GM12878 (cell line): ENCODE results near the gene OLFM1. TPM values are rescaled to one million over a fixed set of nuclear protein-coding genes. Genes with fewer than 3 reads are reported as not detected.

Experiments used
- ATAC-seq: fragments of 200-7000 bp; cut with Tn5 transposase; 3 replicates; pipeline ENCODE4 v1.9.1; 2020; ENCODE audit warnings: mild to moderate bottlenecking, moderate library complexity
- BruUV-seq: library from RNA; stranded (reverse); fragments of 400-500 nt; replicated peaks from 2 replicates; lab custom pipeline; 2021; lab: Mats Ljungman, UMichigan
- CTCF ChIA-PET: fragments of 300-600 bp; sonication (Branson Sonifier 250); formaldehyde crosslinking; extraction: SDS; loops from one replicate; lab custom pipeline; 2021; ENCODE audit warnings: inconsistent platforms; lab: Yijun Ruan, JAX
- POLR2A ChIA-PET: fragments of 350-600 bp; formaldehyde crosslinking; extraction: SDS; loops from one replicate; lab custom pipeline; 2021; ENCODE audit warnings: inconsistent platforms; lab: Charles Lee
- RAD21 ChIA-PET: fragments of 300-600 bp; sonication (Branson Sonifier 250); formaldehyde crosslinking; loops from one replicate; lab custom pipeline; 2023; ENCODE audit warnings: antibody characterized with exemption; ENCODE audit not compliant: unreplicated experiment; lab: Charles Lee
- SMC1A ChIA-PET: fragments of 300-600 bp; sonication (Branson Sonifier 250); formaldehyde crosslinking; loops from one replicate; lab custom pipeline; 2023; ENCODE audit not compliant: unreplicated experiment, uncharacterized antibody; lab: Charles Lee
- DNase-seq: peaks from one replicate; pipeline ENCODE4 v3.0.0-alpha.2; 2011; ENCODE audit warnings: low read depth, low spot score
- FAIRE-seq: peaks from 3 replicates; lab custom pipeline; 2011; peaks lifted over from hg19 to GRCh38; lab: Jason Lieb, UNC
- H2AFZ ChIP-seq: 2 replicates; pipeline ENCODE4 v1.6.0; 2011; ENCODE audit warnings: low read depth, low read length, control low read depth; ENCODE audit not compliant: control insufficient read depth
- H3K27ac ChIP-seq: 2 replicates; pipeline ENCODE4 v1.5.1; 2011; ENCODE audit warnings: control low read depth; ENCODE audit not compliant: control insufficient read depth, insufficient read depth
- H3K27me3 ChIP-seq, 2 experiments: replicated peaks in 1 of 2; 2 replicates each; pipeline versions ENCODE4 v1.6.0 to v1.6.1; 2011; ENCODE audit warnings: low read length in 1 of 2; ENCODE audit not compliant: control insufficient read depth in 2 of 2, insufficient read depth in 2 of 2
- H3K36me3 ChIP-seq, 2 experiments: 2 replicates each; pipeline ENCODE4 v1.5.1; 2011; ENCODE audit warnings: low read length in 1 of 2; ENCODE audit not compliant: control insufficient read depth in 2 of 2, insufficient read depth in 2 of 2
- H3K4me1 ChIP-seq: 2 replicates; pipeline ENCODE4 v1.6.1; 2011; ENCODE audit warnings: mild to moderate bottlenecking, low read length, moderate library complexity, mixed read lengths; ENCODE audit not compliant: control insufficient read depth, insufficient read depth
- H3K4me2 ChIP-seq: 2 replicates; pipeline ENCODE4 v1.6.0; 2011; ENCODE audit warnings: control low read depth; ENCODE audit not compliant: control insufficient read depth, insufficient read depth
- H3K4me3 ChIP-seq: fragments of 200-600 bp; sonication (generic); 2 replicates; pipeline ENCODE4 v1.5.1; 2016
- H3K79me2 ChIP-seq: 2 replicates; pipeline ENCODE4 v1.6.0; 2011; ENCODE audit warnings: low read length; ENCODE audit not compliant: control insufficient read depth, insufficient read depth
- H3K9ac ChIP-seq: 2 replicates; pipeline ENCODE4 v1.8.0; 2011; ENCODE audit warnings: low read length, control low read depth, mixed read lengths; ENCODE audit not compliant: control insufficient read depth, insufficient read depth
- H3K9me3 ChIP-seq: replicated peaks from 3 replicates; pipeline ENCODE4 v1.5.1; 2011; ENCODE audit warnings: mild to moderate bottlenecking, low read length; ENCODE audit not compliant: control insufficient read depth, insufficient read depth
- H4K20me1 ChIP-seq: 2 replicates; pipeline ENCODE4 v1.6.0; 2011; ENCODE audit not compliant: control insufficient read depth, insufficient read depth
- HCFC1 ChIP-seq: fragments of 150-350 bp; IDR thresholded peaks from 2 replicates; pipeline ENCODE4 v1.6.1; 2014; ENCODE audit warnings: low read length
- NFIC ChIP-seq: IDR thresholded peaks from 2 replicates; pipeline ENCODE4 v1.6.1; 2012; ENCODE audit warnings: low read depth, mild to moderate bottlenecking, inconsistent platforms, low read length, moderate library complexity
- NFYB ChIP-seq: IDR thresholded peaks from 2 replicates; pipeline ENCODE4 v1.6.1; 2011; ENCODE audit warnings: low read depth, mild to moderate bottlenecking, low read length, improper control_type of control experiment, moderate library complexity; ENCODE audit not compliant: insufficient read depth
- NRF1 ChIP-seq: conservative IDR thresholded peaks from 2 replicates; pipeline ENCODE4 v1.6.1; 2011; ENCODE audit warnings: mild to moderate bottlenecking, low read depth, low read length, improper control_type of control experiment
- STAT3 ChIP-seq: IDR thresholded peaks from 2 replicates; pipeline ENCODE4 v1.6.1; 2011; ENCODE audit warnings: low read depth, low read length, improper control_type of control experiment
- ZZZ3 ChIP-seq: IDR thresholded peaks from 2 replicates; pipeline ENCODE4 v1.6.1; 2011; ENCODE audit warnings: low read depth; ENCODE audit not compliant: control insufficient read depth, insufficient read length
- WGBS: methylation state at CpG from one replicate; pipeline ENCODE4 v1.1.6; 2016; ENCODE audit warnings: low lambda C conversion rate; ENCODE audit not compliant: insufficient replicate concordance, insufficient coverage; ENCODE audit errors: missing lambda C conversion rate; 5-methylcytosine and 5-hydroxymethylcytosine counted together
- in situ Hi-C: fragments of 300-500 bp; cut with MboI; formaldehyde crosslinking; loops from 9 replicates; pipeline ENCODE4 v1.14.3; 2018; ENCODE audit warnings: mixed read lengths
- intact Hi-C: fragments of 100-400 bp; cut with micrococcal nuclease; formaldehyde crosslinking; loops from one replicate; pipeline ENCODE4 v1.14.2; 2022; ENCODE audit not compliant: unreplicated experiment
- polyA plus RNA-seq, 11 experiments: library from polyadenylated mRNA; depleted of rRNA in 4 of 11; unstranded in 6 of 11; stranded (reverse) in 5 of 11; fragments of >200 nt; fragmentation: Nextera tagmentation in 4 of 11; fragmentation: Illumina TruSeq in 1 of 11; extraction: Ambion mirVana in 4 of 11; extraction: Trizol in 1 of 11; gene quantifications; 1 replicate in 1 of 11; 2 replicates in 10 of 11; pipeline versions ENCODE4 v1.2.1 to v1.2.3, GENCODE V29; 2011 to 2016; ENCODE audit warnings: inconsistent platforms in 2 of 11, missing spikeins in 2 of 11, low read depth in 1 of 11
- total RNA-seq, 4 experiments: library from RNA; depleted of rRNA in 3 of 4; stranded (reverse); fragments of >200 nt in 3 of 4; fragmentation: Illumina TruSeq in 1 of 4; extraction: Trizol in 1 of 4; gene quantifications; 2 replicates each; pipeline versions ENCODE4 v1.2.1 to v1.2.3, GENCODE V29; 2013 to 2021
- TF ChIP-seq, protein P1 (sequence below): fragments of 450-650 bp; IDR thresholded peaks from 2 replicates; pipeline ENCODE4 v1.6.1; 2016; ENCODE audit warnings: mild to moderate bottlenecking
- TF ChIP-seq, protein P2 (sequence below): fragments of 450-650 bp; IDR thresholded peaks from 2 replicates; pipeline ENCODE4 v1.6.1; 2017; ENCODE audit warnings: antibody characterized with exemption, mild to moderate bottlenecking, moderate library complexity

OLFM1 gene
- total and polyA plus RNA-seq, 10 of the 15 experiments (the other 5 are each of a cell fraction or from before 2014, with no cell fraction given) = not detected

DNA sequence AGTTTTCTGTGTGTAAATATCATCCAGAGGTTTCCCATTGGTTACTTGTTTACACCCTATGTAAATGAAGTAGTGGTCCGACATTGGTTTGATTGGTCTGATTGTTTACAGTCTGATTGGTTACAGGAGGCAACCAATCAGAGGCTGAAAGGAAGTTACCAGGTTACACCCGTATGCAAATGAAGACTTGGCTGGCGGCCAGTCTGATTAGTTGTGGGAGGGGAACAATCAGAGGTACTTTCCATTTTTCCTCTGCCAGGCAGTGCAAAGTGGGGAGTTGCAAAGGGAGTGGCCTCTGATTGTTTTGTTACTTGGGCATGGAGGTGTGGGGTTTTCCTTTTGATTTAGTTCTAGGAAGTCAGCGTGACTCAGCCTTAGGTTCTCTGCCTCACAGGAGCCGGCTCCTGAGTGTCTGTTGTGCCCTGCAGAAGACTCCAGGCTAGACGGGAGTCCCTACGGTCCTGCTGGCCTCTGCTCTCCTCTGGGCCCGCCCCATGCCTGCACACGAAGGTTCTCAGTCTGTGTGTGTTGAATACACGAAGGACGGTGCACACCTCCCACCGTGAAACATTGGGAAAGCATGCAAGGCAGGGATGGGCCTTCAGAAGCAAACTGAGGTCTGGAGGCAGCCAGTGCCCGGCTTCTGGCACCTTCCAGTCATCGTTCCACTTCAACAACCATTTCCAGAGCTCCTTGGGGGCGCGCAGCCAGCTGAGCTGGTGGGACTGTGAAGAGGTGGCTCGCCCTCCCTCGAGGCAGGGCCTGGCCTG lies 42.9 kb downstream of the OLFM1 start:
- ChIA-PET SMC1A (no interaction called here), RAD21 (no interaction called here), CTCF (no interaction called here), POLR2A (no interaction called here)
- H3K79me2 ChIP-seq = no peaks in the 10 kb centered on the region
- no peaks in the 10 kb centered on the region for H3K4me1 ChIP-seq
- no peaks in the 10 kb centered on the region for H3K36me3 ChIP-seq
- no peak overlapping the region for H3K4me2 ChIP-seq
- 27% methylated on average over 18 of the region's 18 CpGs for WGBS
- H3K27ac ChIP-seq = no peak overlapping the region
- TF ChIP-seq NFYB = peak; percentile 48; the same call in 1 of the 2 replicates
- TF ChIP-seq STAT3 = no peak
- FAIRE-seq = no peak
- intact Hi-C loops = no loop called here
- ATAC-seq = no peak
- BruUV-seq = no TSS peak
- no peaks in the 10 kb centered on the region for H4K20me1 ChIP-seq
- in situ Hi-C loops = no loop called here
- H3K9me3 ChIP-seq = no peaks in the 10 kb centered on the region; the same call in 2 of the 3 replicates
- no peaks in the 10 kb centered on the region; a peak in 1 of 4 replicates for H3K27me3 ChIP-seq
- no peak overlapping the region for H2AFZ ChIP-seq
- H3K9ac ChIP-seq = no peak overlapping the region
- no peak overlapping the region for H3K4me3 ChIP-seq
- DNase-seq = peak; percentile 13

DNA sequence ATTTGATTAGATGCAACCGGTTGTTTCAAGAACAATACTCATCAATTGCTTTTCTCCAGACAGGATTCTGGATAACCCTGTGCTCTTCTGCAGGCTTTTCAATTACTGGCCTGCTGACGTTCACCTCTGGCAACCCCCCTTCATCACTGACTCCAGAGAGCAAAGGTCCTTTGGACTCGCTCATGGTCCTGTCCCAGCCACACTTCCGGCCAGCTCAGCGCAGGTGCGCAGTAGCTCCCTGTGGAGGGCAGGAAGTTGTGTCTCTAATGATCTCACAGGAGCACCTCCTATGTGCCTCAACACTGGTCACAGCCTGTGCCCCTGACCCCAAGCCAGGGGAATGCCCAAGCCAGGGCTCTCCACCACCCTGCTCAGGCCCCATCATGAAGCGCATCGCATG lies 44.0 kb downstream of the OLFM1 start:
- intact Hi-C loops = no loop called here
- CTCF ChIA-PET = no interaction called here
- TF ChIP-seq NRF1 (no peak), HCFC1 (no peak), ZZZ3 (no peak), NFIC (no peak)
- TF ChIP-seq, protein P1, sequence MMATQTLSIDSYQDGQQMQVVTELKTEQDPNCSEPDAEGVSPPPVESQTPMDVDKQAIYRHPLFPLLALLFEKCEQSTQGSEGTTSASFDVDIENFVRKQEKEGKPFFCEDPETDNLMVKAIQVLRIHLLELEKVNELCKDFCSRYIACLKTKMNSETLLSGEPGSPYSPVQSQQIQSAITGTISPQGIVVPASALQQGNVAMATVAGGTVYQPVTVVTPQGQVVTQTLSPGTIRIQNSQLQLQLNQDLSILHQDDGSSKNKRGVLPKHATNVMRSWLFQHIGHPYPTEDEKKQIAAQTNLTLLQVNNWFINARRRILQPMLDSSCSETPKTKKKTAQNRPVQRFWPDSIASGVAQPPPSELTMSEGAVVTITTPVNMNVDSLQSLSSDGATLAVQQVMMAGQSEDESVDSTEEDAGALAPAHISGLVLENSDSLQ = no peak
- TF ChIP-seq, protein P2, sequence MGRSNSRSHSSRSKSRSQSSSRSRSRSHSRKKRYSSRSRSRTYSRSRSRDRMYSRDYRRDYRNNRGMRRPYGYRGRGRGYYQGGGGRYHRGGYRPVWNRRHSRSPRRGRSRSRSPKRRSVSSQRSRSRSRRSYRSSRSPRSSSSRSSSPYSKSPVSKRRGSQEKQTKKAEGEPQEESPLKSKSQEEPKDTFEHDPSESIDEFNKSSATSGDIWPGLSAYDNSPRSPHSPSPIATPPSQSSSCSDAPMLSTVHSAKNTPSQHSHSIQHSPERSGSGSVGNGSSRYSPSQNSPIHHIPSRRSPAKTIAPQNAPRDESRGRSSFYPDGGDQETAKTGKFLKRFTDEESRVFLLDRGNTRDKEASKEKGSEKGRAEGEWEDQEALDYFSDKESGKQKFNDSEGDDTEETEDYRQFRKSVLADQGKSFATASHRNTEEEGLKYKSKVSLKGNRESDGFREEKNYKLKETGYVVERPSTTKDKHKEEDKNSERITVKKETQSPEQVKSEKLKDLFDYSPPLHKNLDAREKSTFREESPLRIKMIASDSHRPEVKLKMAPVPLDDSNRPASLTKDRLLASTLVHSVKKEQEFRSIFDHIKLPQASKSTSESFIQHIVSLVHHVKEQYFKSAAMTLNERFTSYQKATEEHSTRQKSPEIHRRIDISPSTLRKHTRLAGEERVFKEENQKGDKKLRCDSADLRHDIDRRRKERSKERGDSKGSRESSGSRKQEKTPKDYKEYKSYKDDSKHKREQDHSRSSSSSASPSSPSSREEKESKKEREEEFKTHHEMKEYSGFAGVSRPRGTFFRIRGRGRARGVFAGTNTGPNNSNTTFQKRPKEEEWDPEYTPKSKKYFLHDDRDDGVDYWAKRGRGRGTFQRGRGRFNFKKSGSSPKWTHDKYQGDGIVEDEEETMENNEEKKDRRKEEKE = no peak

More for the DNA sequence above, 44.0 kb downstream of the OLFM1 start:
- Histone ChIP-seq H3K27ac (no peak overlapping the region), H3K79me2 (no peaks in the 10 kb centered on the region), H4K20me1 (no peaks in the 10 kb centered on the region), H3K4me1 (no peaks in the 10 kb centered on the region), H3K9me3 (no peaks in the 10 kb centered on the region; the same call in 2 of the 3 replicates), H3K9ac (no peak overlapping the region), H3K4me2 (no peak overlapping the region), H3K4me3 (no peak overlapping the region), H3K36me3 (no peaks in the 10 kb centered on the region), H2AFZ (no peak overlapping the region), H3K27me3 (no peaks in the 10 kb centered on the region)
- FAIRE-seq (no peak), ATAC-seq (no peak), DNase-seq (no peak)
- no TSS peak for BruUV-seq
- ChIA-PET RAD21 (no interaction called here), POLR2A (no interaction called here), SMC1A (no interaction called here)
- WGBS = 52% methylated on average over 8 of the region's 8 CpGs
- in situ Hi-C loops = no loop called here
